ENCODE results near the gene SNTG2.

Gene SNTG2

GRCh38 chr2:1170711-1171110 lies 220.1 kb downstream of the SNTG2 start:
- Mint-ChIP-seq H3K27ac (no peak overlapping the region), H3K27me3 (no peaks in the 10 kb centered on the region), H3K9me3 (no peaks in the 10 kb centered on the region), H3K4me1 (peaks cover 18% of the 10 kb centered on the region), H3K36me3 (ENCODE audit: low read depth) (peaks cover 3% of the 10 kb centered on the region), H3K4me3 (no peak overlapping the region)
- DNase-seq (no peak), ATAC-seq (no peak)

GRCh38 chr2:1173528-1173927 lies 222.9 kb downstream of the SNTG2 start:
- no peak overlapping the region for H3K4me3 Mint-ChIP-seq
- DNase-seq, result no peak
- no peak for ATAC-seq
- no peaks in the 10 kb centered on the region for H3K9me3 Mint-ChIP-seq
- peaks cover 14% of the 10 kb centered on the region for H3K4me1 Mint-ChIP-seq
- peaks cover 3% of the 10 kb centered on the region for H3K36me3 Mint-ChIP-seq (ENCODE audit: low read depth)
- H3K27ac Mint-ChIP-seq, result no peak overlapping the region
- H3K27me3 Mint-ChIP-seq, result no peaks in the 10 kb centered on the region

- Mint-ChIP-seq H3K9me3 (peaks cover 9% of the 10 kb centered on the region), H3K4me1 (no peaks in the 10 kb centered on the region), H3K27me3 (no peaks in the 10 kb centered on the region), H3K4me3 (no peak overlapping the region), H3K36me3 (ENCODE audit: low read depth) (no peaks in the 10 kb centered on the region), H3K27ac (no peak overlapping the region)
- ATAC-seq (no peak), DNase-seq (no peak)
Observed at GRCh38 chr2:1181893-1182292, 231.2 kb downstream of the SNTG2 start.

- Mint-ChIP-seq H3K27ac (no peak overlapping the region), H3K36me3 (ENCODE audit: low read depth) (no peaks in the 10 kb centered on the region), H3K9me3 (peaks cover 10% of the 10 kb centered on the region), H3K4me1 (no peaks in the 10 kb centered on the region), H3K4me3 (no peak overlapping the region), H3K27me3 (no peaks in the 10 kb centered on the region)
- no peak for ATAC-seq
- no peak for DNase-seq
Observed at GRCh38 chr2:1183300-1183699, 232.7 kb downstream of the SNTG2 start.

GRCh38 chr2:1186421-1186820 lies 235.8 kb downstream of the SNTG2 start:
- H3K4me3 Mint-ChIP-seq, result no peak overlapping the region
- H3K4me1 Mint-ChIP-seq, result no peaks in the 10 kb centered on the region
- no peak for DNase-seq
- H3K36me3 Mint-ChIP-seq (ENCODE audit: low read depth), result no peaks in the 10 kb centered on the region
- H3K27ac Mint-ChIP-seq, result no peak overlapping the region
- H3K9me3 Mint-ChIP-seq, result peaks cover 10% of the 10 kb centered on the region
- ATAC-seq, result no peak
- H3K27me3 Mint-ChIP-seq, result no peaks in the 10 kb centered on the region

- Mint-ChIP-seq H3K27me3 (no peaks in the 10 kb centered on the region), H3K27ac (no peak overlapping the region), H3K4me3 (no peak overlapping the region), H3K9me3 (peaks cover 10% of the 10 kb centered on the region), H3K4me1 (no peaks in the 10 kb centered on the region), H3K36me3 (ENCODE audit: low read depth) (no peaks in the 10 kb centered on the region)
- ATAC-seq (no peak), DNase-seq (no peak)
Observed at GRCh38 chr2:1187189-1187588, 236.5 kb downstream of the SNTG2 start.

GRCh38 chr2:1192121-1192520 lies 241.5 kb downstream of the SNTG2 start:
- no peak overlapping the region for H3K27ac Mint-ChIP-seq
- no peaks in the 10 kb centered on the region for H3K4me1 Mint-ChIP-seq
- ATAC-seq, result no peak
- no peaks in the 10 kb centered on the region for H3K27me3 Mint-ChIP-seq
- DNase-seq, result no peak
- H3K36me3 Mint-ChIP-seq (ENCODE audit: low read depth), result peaks cover 7% of the 10 kb centered on the region
- H3K9me3 Mint-ChIP-seq, result peaks cover 14% of the 10 kb centered on the region
- no peak overlapping the region for H3K4me3 Mint-ChIP-seq

GRCh38 chr2:1193801-1194200 lies 243.2 kb downstream of the SNTG2 start:
- ATAC-seq (no peak), DNase-seq (no peak)
- Mint-ChIP-seq H3K4me1 (no peaks in the 10 kb centered on the region), H3K4me3 (no peak overlapping the region), H3K27me3 (no peaks in the 10 kb centered on the region), H3K9me3 (peaks cover 14% of the 10 kb centered on the region), H3K36me3 (ENCODE audit: low read depth) (peaks cover 7% of the 10 kb centered on the region), H3K27ac (no peak overlapping the region)

GRCh38 chr2:1203772-1204171 lies 253.1 kb downstream of the SNTG2 start:
- no peaks in the 10 kb centered on the region for H3K27me3 Mint-ChIP-seq
- H3K9me3 Mint-ChIP-seq, result peaks cover 28% of the 10 kb centered on the region
- no peak for ATAC-seq
- no peak for DNase-seq
- H3K27ac Mint-ChIP-seq, result no peak overlapping the region
- H3K4me3 Mint-ChIP-seq, result no peak overlapping the region
- peaks cover 4% of the 10 kb centered on the region for H3K36me3 Mint-ChIP-seq (ENCODE audit: low read depth)
- H3K4me1 Mint-ChIP-seq, result no peaks in the 10 kb centered on the region

GRCh38 chr2:1205853-1206252 lies 255.2 kb downstream of the SNTG2 start:
- H3K36me3 Mint-ChIP-seq (ENCODE audit: low read depth), result peaks cover 4% of the 10 kb centered on the region
- H3K4me3 Mint-ChIP-seq, result no peak overlapping the region
- no peak overlapping the region for H3K27ac Mint-ChIP-seq
- H3K27me3 Mint-ChIP-seq, result no peaks in the 10 kb centered on the region
- peaks cover 2% of the 10 kb centered on the region for H3K4me1 Mint-ChIP-seq
- H3K9me3 Mint-ChIP-seq, result peaks cover 22% of the 10 kb centered on the region
- ATAC-seq (no peak), DNase-seq (no peak)

GRCh38 chr2:1207962-1208510 lies 257.4 kb downstream of the SNTG2 start:
- Mint-ChIP-seq H3K36me3 (ENCODE audit: low read depth) (peaks cover 6% of the 10 kb centered on the region), H3K9me3 (peaks cover 14% of the 10 kb centered on the region), H3K4me3 (no peak overlapping the region), H3K4me1 (peaks cover 2% of the 10 kb centered on the region), H3K27me3 (no peaks in the 10 kb centered on the region), H3K27ac (no peak overlapping the region)
- ATAC-seq, result no peak
- DNase-seq, result no peak

- H3K36me3 Mint-ChIP-seq (ENCODE audit: low read depth), result peaks cover 6% of the 10 kb centered on the region
- no peaks in the 10 kb centered on the region for H3K27me3 Mint-ChIP-seq
- no peak overlapping the region for H3K4me3 Mint-ChIP-seq
- H3K27ac Mint-ChIP-seq, result no peak overlapping the region
- DNase-seq (no peak), ATAC-seq (no peak)
- H3K9me3 Mint-ChIP-seq, result peaks cover 13% of the 10 kb centered on the region
- H3K4me1 Mint-ChIP-seq, result peaks cover 2% of the 10 kb centered on the region
Observed at GRCh38 chr2:1208522-1208921, 257.9 kb downstream of the SNTG2 start.

- H3K27ac Mint-ChIP-seq, result no peak overlapping the region
- ATAC-seq, result no peak
- DNase-seq, result no peak
- peaks cover 11% of the 10 kb centered on the region for H3K36me3 Mint-ChIP-seq (ENCODE audit: low read depth)
- H3K4me3 Mint-ChIP-seq, result no peak overlapping the region
- H3K27me3 Mint-ChIP-seq, result no peaks in the 10 kb centered on the region
- peaks cover 20% of the 10 kb centered on the region for H3K9me3 Mint-ChIP-seq
- peaks cover 2% of the 10 kb centered on the region for H3K4me1 Mint-ChIP-seq
Observed at GRCh38 chr2:1209246-1209645, 258.6 kb downstream of the SNTG2 start.

- H3K36me3 Mint-ChIP-seq (ENCODE audit: low read depth), result peaks cover 11% of the 10 kb centered on the region
- no peaks in the 10 kb centered on the region for H3K27me3 Mint-ChIP-seq
- H3K4me3 Mint-ChIP-seq, result no peak overlapping the region
- peaks cover 20% of the 10 kb centered on the region for H3K9me3 Mint-ChIP-seq
- H3K27ac Mint-ChIP-seq, result no peak overlapping the region
- ATAC-seq (no peak), DNase-seq (no peak)
- H3K4me1 Mint-ChIP-seq, result peaks cover 2% of the 10 kb centered on the region
Observed at GRCh38 chr2:1209761-1210160, 259.1 kb downstream of the SNTG2 start.

GRCh38 chr2:1210352-1210751 lies 259.7 kb downstream of the SNTG2 start:
- H3K4me1 Mint-ChIP-seq, result peaks cover 2% of the 10 kb centered on the region
- no peak overlapping the region for H3K4me3 Mint-ChIP-seq
- no peaks in the 10 kb centered on the region for H3K27me3 Mint-ChIP-seq
- DNase-seq (no peak), ATAC-seq (peak; percentile 40)
- H3K9me3 Mint-ChIP-seq, result peaks cover 20% of the 10 kb centered on the region
- no peak overlapping the region for H3K27ac Mint-ChIP-seq
- H3K36me3 Mint-ChIP-seq (ENCODE audit: low read depth), result peaks cover 13% of the 10 kb centered on the region

GRCh38 chr2:1219901-1220573 lies 269.4 kb downstream of the SNTG2 start:
- Mint-ChIP-seq H3K27me3 (peaks cover 2% of the 10 kb centered on the region), H3K36me3 (ENCODE audit: low read depth) (no peaks in the 10 kb centered on the region), H3K27ac (no peak overlapping the region), H3K4me1 (peaks cover 1% of the 10 kb centered on the region), H3K4me3 (no peak overlapping the region), H3K9me3 (peaks cover 3% of the 10 kb centered on the region)
- ATAC-seq (no peak), DNase-seq (no peak)

All from activated naive CD8-positive, alpha-beta T cell treated with anti-CD3 and anti-CD28 coated beads, Interleukin-2, amount 50 U/mL, for 24 hours (primary cell).